NCI-H774 (cell line): ENCODE data around the gene KRT2.

ENCODE experiments used
- DNase-seq: peaks from one replicate; lab custom pipeline; 2025; lab: John Stamatoyannopoulos, UW

KRT2 gene

DNA sequence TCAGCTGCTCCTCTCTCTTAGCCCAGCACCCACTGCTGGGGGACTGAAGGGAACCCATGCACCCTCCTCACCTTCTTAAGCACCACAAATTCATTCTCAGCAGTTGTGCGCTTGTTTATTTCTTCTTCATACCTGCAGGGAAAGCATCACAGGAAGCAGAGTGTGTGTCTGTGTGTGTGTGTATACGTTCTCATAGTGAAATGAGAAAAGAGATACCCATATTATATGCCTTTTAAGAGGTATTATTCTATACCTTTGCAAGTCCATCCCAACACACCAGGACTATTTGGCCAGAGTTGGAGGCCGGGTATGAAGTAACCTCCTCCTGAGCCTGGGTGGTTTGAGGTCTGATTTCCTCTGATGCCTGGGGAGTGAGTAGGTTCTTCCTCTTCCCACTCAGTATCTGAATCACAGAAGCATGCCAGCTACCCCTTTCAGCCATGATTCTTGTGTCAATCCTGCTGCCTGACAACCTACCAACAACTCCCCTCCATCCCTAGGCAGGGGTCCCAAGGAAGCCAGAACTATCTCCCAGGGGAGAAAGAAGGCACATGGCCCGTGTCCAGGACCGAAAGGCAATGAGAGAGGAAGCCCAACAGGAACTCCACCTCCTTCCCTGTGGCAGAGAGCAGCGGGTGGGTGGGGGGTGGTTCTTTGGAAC lies 36.7 kb downstream of the KRT2 start:
- DNase-seq: no peak

DNA sequence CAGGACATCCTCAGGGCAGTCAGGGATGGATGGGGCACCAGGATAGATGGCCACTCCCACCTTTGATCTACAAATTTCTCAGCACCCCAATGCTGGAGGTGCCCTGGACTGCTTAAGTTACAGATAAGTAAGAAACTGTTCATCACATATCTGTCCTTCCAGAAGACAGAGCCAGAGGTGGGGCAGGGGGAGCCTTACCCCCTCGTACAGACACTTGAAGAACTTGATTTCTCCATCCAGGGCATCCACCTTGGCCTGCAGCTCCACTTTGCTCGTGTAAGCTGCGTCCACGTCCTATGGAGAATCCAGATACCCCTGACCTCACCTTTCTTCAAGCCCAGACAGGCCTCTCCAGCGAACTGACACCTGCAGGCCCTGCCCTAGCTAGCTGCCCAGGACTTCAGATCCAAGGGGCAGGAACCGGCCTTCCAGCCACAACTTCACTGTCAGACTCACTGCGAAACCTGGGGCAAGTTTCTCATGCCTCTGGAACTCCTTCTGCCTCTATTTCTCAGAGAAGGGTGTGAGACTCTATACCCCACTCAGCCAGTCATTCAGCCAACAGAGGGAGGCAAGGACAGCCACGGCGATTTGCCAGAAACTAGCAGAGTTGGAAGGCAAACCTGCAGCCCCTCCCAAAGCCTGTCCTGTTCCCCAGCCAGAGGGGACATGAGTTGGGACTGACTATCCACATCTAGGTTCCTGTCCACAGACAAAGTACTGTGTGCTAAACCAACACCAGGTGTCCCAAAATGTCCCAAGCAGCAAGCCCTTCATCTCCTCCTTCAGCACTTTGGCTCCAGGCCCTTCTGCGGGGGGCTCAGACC lies 37.4 kb downstream of the KRT2 start:
- DNase-seq: no peak

DNA sequence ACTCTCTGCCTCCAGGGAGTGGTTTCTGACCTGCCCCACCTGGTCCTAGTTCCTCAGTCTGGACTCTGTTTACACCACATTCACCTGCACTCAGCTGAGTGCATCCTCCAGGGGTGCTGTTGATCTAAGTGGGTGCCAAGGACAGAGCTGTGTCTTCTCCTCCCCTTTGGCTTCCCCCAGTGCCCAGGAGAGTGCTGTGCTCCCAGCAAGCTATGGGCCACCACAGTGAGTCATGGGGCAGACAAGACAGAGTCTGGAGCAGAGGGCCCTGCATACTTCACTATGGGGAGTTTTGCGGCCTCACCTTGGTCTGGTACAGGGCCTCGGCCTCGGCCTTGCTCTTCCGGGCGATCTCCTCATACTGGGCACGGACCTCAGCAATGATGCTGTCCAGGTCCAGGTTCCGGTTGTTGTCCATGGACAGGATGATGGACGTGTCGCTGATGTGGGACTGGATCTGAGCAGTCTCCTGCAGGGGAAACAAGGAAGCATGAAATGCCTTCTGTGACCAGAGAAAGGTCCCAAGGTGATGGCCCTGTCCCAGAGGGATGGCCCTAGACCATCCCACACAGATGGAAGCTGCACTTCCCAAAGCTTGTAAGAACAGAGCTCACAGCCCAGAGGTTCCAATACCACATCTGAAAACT lies 38.5 kb downstream of the KRT2 start:
- DNase-seq: no peak

DNA sequence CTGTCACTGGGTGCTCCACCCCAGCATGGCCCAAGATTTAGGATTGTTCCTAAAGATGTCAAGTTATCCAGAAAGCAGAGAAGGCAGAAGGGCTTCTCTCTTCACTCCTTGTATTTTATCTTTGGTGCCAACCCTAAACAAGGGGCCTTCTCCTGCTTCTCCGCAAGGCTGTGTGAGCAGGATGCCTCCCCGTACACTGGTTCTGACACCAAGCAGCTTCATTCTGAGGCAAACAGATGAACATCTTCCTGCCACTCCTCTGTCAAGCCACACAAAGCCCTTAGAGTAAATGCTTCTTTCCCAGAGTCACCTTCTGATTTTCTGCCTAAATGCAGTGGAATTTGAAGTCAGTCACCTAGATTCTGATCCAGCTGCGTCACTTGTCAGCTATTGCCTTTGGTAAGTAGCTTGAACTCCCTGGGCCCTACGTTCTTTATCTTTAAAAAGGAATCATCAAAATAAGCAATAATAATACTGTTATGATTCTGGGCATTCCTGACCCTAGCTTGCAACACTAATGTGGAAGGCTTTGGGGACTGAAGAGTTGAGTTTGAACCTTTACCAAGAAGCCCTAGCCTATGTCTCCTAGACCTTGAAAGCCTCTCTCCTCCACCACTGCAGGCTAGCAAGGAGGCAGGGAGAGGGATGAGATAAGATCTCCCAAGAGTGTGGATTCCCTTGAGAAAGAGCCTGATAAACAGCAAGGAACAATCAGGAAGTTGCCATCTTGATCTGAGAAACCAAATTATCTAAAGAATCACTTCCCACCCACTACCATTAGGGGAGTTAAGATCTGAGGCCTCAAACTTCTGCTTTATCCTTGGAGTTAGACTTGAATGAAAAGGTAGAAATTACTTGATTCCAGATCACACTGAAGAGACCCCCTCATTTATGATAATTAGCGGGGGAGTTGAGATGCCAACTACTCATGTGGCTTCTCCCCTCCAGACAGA lies 39.3 kb downstream of the KRT2 start:
- no peak for DNase-seq

DNA sequence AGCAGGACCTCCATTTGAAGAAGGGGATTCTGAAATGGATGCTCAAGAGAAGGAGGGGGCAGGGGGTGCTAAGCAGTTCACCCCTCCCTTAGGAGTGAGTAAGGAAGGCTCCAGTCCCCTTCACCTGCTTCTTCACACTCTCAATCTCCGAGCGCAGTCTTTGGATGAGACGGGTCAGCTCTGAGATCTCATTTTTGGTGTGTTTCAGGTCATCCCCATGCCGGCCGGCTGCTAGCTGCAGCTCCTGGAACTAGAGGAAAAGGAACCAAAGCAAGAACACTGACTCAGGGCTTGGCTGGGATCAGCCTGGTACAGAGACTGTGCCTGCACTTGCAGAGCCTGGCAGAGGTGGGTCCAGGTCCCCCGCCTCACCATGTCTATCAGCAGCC lies 40.9 kb downstream of the KRT2 start:
- DNase-seq: no peak

DNA sequence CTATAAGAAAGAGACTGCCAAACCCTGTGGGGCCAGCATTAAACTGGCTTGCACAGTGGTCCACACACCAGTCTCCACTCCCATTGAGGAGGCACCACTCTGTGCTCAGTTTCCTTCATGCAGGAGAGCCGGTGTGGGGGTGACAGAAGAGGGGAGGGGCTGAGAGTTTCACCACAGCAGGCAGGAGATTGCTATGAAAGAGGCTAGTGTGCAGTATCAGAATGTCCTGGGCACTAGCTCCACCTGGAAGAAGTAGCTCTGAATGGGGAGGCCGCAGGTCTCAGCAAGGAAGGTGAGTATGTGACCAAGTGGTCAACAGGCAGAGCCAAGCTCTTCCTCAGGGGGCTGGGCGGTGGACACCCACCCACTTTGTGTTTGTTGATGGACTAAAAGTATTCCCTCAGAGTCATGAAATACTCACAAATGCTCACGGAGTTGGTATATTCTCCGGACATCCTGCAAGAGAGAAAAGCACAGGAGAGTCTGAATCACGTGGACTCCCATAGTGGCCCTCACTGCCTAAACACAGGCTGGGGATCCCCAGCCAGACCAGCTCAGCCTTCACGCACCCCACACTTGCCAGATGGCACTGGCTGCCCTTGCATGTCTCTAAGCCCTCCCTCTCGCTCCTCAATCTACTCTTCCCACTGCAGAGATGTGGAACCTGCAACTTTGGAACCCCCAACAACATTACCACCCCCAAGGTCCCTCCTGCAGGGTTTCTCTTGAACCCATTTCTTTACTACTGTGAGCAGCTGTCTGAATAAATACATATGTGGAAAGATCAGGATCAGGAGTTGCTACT lies 43.0 kb downstream of the KRT2 start:
- no peak for DNase-seq

DNA sequence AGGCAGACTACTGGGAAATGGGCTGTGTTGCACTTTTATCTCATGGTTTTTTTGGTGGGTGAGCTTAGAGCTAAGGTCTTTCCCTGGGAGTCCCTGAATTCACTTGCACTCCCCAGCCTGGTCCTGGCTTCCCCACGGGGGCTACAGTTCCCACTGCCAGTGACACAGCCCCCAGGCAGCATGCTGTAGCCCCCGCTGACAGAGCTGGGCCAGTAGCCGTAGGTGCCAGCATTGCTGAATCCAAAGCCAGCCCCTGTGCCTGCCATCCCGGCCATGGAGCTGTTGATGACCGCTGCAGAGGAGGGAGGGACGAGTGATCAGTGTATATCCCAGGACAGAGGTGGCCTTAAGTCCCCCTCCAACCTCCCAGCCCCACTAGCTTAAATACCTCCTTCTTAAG lies 43.9 kb downstream of the KRT2 start:
- no peak for DNase-seq

DNA sequence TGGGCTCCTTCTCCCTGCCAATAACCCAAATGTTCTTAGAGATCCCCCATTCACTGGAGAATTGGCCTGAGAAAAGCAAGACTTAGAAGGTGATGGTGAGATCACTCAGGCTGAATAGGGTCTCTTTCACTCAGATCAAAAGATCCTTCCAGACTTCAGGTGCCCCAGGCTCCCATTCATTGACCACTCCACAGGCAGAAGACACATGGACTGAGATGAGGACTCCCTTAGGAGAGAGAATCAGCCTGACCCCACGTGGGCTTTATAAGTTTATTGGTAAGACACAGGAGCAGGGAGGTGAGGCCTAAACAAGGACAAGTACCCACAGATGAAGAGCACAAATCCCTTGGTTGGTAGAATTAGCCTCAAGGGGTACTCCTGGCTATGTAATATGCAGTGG lies 44.7 kb downstream of the KRT2 start:
- no peak for DNase-seq

DNA sequence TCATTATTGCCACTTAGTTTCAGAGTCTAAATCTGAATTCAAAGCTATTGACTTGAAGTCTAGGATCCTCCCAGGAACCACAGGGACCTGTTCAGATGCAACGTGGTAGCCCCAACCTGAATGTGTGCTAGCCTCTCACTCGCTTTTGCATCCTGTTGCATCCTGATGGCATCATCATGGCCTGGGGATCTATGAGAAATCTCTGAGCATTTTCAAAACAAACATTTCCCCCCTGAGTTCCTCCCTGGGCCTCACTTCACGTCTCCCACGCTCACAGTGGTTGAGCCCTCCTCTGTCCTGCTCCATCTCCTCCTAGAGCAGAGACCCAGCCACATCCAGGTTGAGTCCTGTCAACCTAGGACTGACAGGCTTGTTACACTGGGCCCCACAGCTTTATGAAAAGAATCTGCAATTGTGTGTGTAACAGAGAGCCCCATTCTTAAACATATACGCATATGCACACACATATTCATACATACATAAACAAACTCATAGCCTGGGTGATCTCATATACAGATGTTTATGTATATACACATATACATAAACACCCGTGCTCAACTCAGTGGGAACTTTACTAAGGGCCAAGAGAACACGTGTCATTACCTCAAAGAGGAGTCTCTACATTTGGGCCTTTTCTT lies 45.3 kb downstream of the KRT2 start:
- no peak for DNase-seq

DNA sequence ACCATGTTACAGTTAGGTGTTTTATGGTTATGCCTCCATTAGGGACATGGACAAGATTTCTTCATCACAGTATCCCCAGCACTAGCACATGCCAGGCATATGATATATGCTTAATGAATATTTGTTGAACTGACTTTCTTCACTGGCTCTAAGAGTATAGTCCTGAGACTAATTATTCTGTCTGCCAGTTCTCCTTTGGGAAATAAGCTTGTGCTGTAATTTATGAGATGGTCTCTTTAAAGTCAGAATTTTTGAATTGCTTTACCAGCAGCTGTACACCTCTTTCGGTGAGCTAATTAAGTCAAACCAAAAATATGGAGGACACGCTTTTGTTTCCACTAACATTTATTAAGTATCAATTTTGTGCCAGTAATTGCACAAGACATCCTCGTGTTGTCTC lies 45.9 kb downstream of the KRT2 start:
- no peak for DNase-seq

DNA sequence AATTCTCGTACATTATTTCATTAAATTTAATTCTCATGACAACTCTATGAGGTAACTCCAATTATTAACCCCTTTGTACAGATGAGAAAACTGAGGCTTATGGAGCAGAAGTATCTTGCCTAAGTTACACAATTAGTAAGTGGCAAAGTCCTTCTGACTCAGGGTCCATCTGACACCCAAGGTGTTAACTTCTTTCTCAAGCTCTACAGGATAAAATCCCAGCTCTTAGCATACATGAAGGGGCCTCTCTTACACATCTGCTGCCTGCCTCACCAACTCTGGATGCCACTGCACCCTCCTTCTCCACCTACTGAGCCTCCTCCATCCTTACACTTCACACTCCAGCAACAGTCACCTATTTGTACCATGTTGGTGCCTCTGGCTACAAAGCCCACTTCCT lies 46.5 kb downstream of the KRT2 start:
- no peak for DNase-seq

DNA sequence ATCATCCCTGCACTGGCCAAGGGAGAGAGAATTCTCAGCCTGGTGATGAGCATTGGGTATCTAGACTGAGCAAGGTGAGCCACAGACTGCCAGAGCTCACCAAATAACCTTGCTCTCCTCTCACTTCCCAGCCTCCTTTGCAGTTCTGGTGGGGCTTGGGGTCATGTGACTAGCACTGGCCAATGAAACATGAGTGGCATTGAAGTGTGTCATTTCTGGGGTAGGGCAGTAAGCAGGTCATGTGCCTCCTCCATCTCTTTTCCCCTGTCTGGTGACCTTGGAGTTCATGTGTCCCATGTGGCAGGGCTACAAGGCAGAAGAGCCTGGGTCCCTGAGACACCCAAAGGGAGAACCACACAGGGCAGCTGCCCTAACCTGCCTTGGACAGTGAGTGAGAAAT lies 47.2 kb downstream of the KRT2 start:
- DNase-seq: no peak

DNA sequence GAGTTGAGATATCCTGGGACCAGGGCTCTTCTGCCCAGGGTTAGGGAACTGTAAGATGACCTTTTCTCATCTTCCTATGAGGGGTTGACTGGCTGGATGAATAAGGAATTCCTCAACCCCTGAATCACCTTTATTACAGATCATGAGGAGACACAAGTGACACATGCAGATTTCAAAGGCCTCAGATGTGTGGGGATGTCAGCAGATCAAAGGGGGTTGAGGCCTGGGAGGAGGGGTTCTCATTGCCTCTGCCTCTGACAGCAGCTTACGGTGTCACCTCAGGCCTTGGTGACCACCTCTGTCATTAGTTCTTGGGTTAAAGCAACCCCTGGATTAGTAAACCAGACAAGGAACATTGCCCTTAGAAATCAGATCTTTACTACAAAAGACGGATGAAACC lies 48.7 kb downstream of the KRT2 start:
- DNase-seq: no peak

DNA sequence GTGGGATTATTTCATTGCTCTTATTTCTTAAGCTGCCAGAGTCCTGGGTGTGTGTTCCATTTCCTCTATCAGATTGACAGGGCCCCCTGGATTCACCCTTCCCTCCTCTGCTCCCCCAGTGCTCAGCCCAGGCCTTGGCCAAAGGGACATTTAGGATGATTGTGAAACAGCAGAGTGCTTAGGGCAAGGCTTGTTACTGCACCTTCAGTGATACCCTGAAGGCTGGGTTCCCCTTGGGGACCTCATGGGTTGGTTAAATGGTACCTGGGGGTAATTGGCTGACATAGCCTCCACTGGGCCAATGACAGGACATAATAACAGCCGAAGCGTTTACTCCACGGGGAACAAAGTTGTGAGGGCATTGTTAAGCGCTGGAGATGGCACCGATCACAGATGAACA lies 49.5 kb downstream of the KRT2 start:
- no peak for DNase-seq

DNA sequence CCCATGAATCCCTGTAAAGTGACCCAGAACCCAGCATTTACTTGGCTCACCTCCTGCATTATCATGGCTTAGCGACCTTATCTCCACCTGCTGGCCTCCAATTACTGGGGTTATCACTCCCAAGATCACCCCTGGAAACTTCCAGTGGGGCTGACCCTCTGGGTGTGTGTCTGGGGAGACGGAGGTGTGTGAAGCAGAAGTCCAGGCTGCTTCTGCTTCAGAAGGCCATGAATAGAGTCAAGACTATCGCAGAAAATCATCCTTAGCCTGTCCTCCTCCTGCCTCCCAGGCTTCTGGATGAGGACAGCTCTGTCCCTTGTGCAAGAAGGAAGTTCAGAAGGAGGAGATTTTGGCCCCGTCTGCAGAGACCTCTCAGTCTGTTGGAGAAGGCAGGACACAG lies 50.3 kb downstream of the KRT2 start:
- no peak for DNase-seq

DNA sequence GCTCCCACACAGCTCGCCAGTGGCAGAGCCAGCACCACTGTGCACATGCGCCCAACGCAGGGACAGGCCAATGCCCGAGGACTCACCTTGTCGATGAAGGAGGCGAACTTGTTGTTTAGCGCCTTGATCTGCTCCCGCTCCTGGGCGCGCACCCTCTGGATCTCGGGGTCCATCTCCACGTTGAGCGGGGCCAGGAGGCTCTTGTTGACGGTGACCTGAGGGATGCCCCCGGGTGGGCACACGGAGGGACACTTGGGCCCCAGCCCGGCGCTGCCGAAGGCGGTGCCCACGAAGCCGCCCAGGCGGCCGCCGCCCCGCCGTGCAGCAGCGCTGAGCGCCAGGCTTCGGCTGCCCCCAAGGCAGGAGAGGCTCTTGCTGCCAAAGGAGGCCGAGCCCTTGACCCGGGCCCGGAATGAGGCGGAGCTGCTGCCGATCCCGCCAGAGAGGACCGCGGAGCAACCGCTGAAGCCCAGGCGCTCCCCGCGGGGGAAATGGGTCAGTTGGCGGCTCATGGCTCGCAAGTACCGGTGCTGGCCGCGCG lies 51.0 kb downstream of the KRT2 start, which contains the start of gene KRT72:
Gene KRT72, minus strand, starts transcription at position 523 of the 541 bp plus-strand sequence. Its CDS starts 11 bp downstream, at position 512.
- no peak for DNase-seq

DNA sequence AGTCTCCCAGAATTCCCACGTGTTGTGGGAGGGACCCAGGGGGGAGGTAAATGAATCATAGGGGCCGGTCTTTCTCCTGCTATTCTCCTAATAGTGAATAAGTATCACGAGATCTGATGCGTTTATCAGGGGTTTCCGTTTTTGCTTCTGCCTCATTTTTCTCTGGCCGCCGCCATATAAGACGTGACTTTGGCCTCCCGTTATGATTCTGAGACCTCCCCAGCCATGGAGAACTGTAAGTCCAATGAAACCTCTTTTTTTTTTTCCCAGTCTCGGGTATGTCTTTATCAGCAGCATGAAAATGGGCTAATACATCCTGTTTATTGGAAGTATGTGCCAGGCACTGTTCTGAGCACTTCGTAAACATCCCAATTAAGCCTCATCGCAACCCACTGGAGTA lies 51.5 kb downstream of the KRT2 start:
- DNase-seq: no peak

DNA sequence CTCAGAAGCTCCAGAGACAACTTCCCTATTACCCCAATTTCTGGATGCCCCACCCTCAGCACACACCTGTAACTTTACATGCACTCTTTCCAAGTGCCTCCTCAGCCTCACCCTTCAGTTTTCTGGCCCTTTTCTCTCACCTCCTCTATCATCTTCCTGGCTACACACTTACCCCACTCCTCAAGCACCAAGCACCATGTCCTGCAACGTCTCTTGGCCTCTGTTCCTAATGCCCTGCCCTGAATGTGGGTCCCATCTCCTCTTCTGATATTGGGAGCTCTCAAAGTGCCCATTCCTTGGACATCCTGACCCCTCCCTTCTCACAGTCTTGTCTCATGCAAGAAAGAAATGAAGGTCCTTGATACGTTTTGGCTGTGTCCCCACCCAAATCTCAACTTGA lies 51.9 kb downstream of the KRT2 start:
- DNase-seq: no peak

DNA sequence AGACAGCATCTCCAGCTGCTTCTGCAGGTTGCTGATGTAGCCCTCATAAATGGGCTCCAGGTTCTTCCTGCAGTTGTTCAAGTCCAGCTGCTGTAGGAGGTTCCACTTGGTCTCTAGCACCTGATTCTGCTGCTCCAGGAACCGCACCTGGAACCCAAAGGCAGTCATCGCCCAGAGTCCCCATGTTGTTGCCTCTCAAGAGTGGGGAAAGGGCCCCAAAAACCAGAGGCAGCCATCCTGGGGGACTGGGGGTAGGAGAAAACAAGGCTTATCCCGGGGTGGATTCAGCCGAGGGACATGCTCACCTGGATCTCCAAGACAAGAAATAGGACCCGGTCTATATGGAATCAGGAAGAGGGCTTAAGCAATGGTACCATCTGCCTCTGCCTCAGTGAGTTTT lies 53.0 kb downstream of the KRT2 start:
- no peak for DNase-seq
